ENCODE results near the gene ENO4.

The ENO4 gene

DNA sequence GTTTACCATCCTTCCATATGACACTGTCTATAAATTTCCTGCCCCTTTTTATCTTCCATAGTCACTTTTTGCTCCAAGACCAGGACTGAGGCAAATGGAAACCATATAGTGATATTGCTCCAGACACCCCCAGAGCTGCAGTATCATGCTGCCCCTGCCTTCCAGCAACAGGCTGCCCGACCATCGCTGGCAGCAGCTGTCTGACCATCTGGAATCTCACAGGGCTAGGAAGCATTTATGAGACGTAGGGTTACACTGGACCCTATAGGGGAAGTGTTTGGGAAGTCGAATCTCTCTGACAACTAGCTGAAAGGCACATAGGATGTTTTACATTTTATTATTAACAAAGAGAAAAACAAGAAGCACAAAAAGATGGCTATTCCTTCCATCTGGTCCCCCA lies 19.4 kb downstream of the ENO4 start:
- no peak for DNase-seq

DNA sequence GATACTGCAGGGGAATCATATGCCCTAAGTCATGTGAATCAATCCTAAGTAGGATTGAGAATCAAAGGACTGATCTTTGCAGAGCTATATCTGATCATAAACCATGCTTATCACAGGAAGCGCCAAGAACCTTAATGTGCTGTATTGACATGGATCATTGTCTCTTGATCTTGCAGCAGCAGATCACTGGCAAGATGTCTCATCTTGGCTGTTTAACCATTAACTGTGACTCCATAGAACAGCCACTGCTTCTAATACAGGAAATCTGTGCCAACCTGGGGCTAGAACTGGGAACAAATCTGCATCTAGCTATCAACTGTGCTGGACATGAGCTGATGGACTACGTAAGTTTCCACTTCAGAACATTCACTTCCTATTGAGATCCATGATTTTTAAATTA lies 21.6 kb downstream of the ENO4 start:
- no peak for DNase-seq

DNA sequence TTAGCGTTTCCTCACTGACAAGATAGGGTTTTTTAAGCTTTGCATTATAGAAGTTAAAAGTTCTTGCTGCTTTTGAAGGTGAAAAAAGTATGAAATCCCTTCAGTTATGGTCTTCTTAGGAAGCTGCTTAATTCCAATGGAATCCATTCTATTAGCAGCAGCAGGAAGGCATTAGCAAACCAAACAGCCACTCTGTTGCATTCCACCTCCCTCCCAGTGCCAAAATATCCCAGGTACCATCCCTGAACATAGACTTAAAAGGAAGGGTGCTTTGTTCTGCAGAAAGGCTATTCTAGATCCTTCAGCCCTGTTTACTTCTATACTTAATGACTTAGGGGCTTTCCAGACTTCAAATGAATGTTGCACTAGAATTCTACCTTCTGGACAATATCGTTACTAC lies 23.8 kb downstream of the ENO4 start:
- DNase-seq = no peak

DNA sequence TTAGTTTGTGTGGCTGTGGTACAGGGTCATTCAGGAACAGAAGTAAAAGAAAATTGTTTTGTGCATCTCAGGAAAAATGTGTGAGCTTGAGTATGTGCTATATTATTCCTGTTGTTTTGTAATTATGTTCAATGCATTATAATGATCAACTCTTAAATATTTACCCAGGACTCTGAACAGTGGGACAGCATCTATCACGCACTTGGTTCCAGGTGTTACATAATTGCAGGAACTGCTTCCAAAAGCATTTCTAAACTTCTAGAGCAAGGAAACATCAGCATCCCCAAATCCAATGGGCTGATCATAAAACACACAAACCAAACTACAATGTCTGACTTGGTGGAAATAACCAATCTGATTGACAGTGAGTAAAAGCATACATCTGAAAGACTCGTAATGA lies 26.6 kb downstream of the ENO4 start:
- DNase-seq = no peak

DNA sequence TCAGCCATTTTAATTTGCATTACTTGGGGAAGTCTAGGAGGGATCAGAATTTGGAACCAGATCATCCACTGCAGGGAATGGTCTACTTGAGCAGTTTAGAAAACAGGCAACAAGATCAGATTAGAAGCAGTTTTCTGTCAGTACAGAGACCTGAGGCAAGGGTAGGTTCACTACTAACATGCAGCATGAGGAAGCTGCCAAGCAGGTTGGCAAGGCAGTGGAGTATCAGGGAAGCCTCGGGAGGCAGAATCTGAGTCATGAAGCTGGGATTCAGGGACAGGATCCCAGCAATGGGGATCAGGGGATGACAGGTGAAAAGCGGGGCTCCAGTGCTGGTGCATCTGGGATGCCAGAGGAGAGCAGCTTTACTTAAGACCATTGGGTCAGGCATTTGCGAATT lies 28.1 kb downstream of the ENO4 start:
- no peak for DNase-seq

DNA sequence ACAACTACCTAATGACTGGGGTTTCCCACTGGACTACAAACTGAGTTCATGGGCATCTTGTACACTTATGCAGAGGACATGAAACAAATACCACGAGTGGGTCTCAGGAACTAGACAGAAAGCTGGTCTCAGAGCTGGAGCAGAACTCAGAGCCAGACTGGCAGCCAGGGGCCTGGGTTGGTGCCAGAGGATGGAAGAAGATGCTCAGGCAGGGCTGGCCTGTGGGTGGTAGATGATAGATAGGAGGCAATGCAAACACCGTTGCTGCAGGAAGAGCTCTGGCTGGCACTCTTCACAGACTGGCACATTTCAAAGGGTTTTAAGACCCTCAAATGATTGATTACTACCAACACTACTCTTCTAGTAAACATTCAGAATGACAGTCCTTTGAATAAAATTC lies 28.8 kb downstream of the ENO4 start:
- DNase-seq = no peak

DNA sequence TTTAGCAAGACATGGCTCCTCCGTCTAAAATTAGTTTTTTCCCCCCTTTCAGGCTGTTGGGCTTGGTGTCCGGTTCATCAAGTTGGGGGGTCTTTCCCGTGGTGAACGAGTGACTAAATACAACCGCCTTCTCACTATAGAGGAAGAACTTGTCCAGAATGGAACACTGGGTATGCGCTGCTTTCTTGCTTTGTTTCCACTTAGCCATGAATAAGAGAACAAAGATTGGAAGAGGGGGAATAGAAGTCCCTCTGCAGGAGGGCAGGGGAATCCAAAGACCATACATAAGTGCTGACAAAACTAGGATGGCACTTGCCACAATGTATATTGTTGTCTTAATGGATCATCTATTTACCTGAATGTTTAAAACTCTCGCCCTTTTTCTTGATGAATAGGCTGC lies 30.5 kb downstream of the ENO4 start:
- DNase-seq = no peak

DNA sequence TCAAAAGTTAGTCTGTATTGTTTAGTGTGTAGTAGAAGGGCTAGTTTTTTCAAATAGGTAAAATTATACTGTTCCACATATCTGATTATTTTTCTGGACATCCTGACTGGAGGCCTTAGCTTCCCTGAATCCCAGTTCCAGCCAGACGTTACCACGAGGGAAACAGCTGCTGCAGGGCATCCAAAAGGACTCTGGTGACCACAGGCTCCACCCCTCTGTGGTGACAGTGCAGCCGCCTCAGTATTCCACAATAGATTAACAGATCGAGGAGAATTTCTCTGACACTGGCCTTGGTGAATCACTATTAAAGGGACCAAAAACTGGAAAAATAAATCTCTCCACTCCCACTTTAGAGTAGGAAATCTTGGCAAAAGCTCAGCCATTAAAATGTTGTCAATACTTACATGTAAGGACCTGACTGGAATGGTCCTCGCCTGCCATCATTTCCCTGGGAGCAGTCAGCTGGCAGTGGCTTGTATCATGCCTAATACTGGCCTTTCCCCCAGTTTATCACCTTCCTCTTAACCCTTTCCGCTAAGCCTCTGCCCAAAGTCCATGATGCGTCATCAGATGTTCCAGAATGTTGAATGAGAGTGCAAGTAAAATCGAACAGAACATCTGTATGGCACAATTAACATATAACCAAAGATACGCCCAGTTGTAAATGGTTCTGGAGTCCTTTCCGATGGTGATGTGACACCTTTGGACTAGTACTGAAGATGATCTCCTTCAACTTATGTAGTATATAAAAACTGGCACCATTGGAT lies 31.6 kb downstream of the ENO4 start:
- peak; percentile 19 for DNase-seq

DNA sequence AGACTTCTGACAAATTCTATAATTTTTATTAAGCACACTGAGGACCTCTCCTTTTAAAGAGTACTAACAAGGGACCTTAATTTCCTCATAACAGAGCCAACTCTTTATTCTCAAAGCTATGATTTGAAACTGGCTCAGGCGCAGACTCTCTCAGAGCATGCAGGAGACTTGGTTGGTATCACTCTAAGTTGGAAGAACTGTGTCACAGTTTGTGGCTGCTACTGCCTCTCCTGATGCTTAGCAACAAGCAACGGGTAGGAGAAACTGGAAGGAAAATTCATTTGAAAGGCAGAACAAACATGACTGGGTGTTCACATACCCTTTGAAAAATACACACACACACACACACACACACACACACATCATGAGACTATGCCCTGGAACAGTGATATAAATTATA lies 33.3 kb downstream of the ENO4 start:
- DNase-seq = no peak

DNA sequence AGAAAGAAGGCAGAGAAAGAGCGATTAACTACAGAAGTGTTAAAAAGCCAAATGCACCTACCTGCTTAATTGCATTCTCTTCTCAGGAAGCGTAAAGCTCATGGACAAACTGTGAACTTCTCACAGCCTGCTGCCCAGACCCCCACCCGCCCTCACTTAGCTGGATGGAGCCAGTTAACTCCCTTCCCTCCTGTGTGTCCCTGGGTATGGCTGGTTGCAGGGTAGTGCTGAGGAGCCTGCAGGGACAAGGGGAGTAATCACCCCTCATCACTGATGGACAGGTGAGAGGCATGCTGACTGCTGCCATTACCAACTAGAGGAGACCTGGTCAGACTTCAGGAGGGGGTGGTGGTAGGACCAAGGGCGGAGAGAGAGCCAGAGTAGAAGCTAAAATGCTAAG lies 37.5 kb downstream of the ENO4 start:
- no peak for DNase-seq

DNA sequence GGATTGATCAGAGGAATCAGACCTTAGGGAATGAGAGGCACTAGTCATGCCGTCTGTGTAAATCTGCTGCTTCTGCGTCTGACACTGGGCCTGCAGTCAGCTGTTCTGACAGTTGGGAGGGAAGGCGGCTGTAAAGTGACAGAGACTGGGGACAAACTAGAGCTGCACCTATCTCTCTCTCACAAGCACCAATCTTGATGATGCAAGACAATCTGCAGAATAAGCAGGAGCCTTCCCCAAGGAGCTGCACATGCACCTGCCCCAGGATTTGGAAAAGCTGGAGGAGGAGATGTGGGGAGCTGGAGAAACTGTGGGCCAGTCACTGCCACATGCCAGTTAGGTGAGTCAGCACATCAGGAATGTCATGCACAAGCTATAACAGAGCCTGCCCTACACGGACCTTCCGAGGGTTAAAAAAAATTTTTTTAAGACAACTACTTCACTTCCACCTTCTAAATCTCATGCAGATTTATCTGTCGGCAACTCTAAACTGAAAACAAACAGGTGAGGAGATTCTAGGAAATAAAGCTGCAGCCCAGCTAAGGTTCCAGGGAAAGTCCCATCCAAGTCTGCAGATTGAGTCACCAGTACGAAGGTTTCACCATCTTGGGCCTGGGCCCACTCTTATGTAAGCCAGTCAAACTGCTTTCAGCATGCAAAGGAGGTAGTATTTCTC lies 39.2 kb downstream of the ENO4 start:
- peak; percentile 83 for DNase-seq

DNA sequence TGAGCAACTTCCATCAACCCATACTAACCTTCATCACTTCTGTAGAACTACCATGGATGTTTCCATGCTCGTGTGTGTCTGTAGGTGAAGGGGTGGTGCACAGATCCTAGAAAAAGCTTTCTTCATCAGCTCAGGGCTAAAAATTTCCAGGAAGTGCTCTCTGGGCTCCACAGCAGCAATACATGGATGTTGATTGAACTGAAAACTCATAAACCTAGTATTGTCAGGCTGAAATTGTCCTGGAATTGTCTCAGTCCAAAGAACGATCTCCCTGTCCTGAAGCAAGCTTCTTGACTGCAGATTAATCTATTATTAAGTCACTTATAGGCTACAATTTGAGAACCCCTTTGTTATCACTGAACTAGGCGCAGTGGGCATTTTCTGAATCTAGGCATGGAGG lies 39.8 kb downstream of the ENO4 start:
- no peak for DNase-seq

DNA sequence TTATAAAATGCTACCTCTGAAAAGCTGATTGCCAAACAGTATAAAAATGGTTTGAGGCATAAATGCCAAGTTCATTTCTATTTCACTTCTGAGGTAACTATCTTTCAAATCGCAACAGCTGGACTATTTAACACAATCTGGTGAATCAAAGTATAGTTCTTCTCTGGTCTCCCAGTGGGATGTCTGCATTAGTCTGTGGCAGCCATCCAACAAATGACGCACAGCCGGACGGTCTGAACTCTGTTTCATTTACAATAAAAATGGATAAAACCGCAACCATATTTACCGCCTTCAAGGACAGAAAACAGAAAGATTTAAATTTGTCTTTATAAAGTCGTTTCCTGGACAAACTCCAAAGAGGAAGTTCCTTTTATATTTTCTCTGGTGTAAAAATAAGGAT lies 41.9 kb downstream of the ENO4 start:
- peak; percentile 89 for DNase-seq

DNA sequence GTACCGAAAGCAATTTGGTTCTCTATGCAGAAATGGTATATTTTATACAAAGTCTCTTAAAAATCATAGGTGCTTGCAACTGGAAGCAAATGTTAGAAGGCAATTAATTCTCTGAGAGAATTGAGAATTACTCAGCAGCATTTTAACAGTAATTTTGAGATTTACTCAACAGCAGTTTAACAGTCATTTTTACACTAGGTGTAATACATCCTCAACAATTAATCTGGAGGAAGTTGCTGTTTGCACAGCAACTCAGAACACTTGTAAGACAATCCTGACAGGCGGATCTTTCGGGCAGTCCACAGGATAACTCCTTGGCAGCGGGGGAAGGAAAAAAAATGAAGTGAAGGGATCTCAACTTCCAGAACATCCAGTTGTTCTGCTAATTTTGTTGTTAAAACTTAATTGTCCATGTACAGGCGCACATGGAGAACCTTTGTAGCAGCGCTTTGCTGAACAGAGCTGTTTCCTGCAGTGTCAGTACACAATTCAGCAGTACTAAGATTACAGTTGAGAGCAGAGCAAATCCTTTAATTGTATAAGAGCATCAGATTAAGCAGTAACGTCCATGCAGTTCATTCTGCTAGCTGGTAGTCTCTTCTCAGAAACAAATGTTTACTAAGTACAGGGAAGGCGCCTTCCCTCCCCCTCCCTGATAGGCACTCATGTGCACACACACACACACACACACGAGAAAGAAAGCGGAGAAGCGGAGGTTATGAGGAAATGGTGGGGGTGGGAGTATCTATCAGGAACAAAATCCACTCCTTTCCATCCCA lies 43.8 kb downstream of the ENO4 start:
- DNase-seq = no peak

DNA sequence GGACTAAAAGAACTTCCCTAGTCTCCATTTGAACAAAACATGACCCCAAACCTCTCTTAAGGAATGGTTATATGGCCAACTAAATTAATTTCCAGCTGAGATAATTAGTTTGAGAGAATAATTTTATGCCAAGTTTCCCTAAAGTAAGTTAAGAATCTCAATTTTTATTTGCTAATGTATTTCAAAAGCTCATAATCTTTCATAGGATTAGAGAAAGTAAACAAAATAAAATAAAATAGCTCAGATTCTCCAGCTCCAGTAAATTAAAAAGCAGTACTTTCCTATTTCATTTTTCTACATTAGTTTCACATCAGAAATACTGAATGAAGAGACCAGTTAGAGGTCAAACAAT lies 44.4 kb downstream of the ENO4 start:
- DNase-seq = no peak

DNA sequence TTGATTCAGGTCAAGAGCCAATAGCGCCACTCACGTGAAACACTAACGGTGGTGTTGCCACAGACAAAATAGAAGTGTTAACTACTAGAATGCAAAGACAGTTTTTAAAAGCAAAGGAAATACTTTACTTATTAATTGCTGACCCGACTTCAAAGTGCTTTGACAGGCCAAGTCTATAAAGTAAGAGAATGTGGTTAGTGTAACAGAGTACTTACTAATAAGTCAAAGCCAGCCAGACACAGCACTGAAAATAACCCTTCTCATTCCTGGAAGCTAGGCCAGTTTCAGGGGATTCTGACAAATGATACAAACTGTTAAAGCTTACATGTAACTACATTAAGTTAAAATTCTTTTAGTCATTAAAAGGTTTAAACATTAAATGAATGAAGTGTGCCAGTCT lies 50.3 kb downstream of the ENO4 start:
- no peak for DNase-seq

DNA sequence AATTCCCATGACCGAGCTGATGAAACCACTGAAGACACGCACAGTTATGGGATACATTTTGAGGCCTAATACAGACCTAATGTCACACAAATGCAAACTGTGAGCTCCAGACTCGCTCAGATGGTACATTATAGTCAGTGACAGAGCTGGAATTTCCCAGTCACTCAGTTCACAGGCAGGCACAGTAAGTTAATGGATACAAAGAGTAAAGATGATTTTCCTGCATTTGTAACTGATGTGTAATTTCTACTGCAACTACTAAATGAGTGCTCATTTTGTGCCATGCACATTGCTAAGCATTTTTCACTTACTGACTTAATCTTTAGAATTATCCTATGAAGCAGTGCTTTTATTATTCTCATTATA lies 56.5 kb downstream of the ENO4 start:
- no peak for DNase-seq

DNA sequence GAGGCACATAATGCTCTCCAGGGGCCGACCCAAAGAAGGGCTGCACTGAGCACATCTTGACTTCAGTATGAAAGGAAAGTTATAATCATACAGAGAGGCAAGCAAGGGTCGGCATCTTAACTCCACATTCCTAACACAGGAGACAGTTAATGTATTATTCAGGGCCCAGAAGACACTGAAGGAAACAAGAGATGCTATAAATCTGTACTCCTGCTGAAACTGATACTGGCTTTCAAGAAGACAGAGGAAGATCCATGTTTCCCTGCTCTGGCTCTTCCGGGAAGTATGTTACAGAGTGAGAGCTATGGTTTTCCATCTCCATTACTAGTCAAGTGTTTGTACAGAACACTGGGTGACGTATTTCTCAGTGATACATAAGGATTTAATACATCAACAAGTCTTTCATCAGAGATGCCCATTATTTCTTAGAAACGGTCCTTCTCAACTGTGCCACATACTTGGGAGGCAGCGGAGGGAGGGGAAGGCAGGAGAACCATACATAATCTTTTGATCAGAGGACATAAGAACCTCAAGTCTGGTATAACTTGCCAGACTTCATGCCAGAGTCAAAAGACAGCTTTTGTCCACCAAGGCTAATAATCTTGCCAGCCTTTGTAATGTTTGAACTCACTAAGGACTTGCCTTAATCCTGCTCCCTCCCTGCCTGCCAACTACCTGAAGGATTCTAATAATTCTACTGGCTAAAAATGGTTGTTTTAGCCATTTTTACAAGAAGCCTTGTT lies 58.1 kb downstream of the ENO4 start:
- DNase-seq = no peak

DNA sequence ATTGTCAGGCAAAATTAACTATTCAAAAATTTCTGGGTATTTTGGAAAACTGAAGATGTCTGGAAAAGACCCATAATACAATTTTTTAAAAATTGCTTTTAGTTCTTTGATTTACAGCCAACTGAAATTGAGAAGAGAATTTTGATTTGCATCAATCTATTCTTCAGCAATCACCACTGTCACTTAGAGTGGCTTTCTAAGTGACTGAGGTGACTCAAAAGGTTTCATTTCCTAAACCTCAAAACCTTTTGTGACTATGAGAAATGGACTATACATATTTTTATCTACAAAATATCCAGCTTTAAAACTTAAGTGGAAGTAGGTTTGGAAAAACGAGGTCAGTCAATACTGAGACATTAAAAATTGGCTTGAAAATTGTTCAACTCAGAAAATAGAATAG lies 60.0 kb downstream of the ENO4 start:
- no peak for DNase-seq

DNA sequence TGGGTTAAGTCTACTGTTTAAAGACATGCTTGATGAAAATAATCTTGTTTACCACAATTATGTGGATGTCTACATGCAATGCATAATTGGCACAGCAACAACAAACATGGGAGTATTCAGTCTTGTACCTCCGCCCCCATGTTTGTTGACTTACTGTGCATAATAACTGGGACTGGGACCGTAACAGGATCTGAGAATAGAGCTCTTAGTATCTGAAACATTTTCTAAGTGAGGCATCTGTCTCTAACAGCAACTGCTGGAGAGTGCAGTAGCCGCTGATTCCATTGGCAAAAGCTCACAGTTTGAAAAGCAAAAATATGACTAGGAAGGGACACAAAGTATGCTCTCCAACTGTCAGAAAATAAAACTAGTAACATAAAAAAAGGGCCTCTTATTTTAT lies 61.6 kb downstream of the ENO4 start:
- DNase-seq = no peak

DNA sequence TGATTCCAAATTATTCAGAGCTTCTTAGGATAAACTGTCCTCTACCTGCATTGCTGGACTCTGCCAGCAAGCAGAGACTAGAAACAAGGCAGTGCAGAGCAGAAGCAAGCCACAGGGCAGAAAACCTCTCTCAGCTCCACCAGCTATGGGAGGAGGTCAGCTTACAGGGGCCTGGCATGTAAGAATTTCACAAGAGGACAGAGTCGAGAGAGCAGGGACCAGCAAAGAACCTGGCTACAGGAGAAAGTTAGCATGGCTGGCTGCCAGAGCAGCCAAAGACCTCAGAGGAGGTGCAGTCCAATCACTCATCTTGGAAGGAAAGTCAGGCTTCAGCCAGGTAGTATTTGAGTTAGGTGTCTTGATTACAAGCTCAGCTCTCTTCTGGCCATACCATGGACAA lies 62.9 kb downstream of the ENO4 start:
- no peak for DNase-seq

DNA sequence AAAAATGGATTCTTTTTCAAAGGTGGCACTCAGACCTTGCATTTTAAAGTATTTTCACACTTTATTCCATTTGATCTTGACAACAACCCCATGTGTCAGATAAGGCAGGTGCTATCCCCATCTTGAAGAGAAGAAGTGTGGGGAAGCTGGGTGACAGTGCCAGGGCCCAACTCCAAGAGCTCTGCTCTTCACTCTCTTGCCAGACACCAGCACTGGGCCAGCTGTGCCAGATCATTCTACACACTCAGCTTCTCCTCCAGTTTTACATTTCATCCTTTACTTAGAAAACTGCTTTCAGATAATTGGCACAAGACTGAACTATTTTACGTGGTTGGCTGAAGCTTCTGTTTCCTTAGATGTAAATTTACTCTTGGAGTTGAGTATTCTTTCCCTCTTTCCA lies 64.4 kb downstream of the ENO4 start:
- DNase-seq = no peak

DNA sequence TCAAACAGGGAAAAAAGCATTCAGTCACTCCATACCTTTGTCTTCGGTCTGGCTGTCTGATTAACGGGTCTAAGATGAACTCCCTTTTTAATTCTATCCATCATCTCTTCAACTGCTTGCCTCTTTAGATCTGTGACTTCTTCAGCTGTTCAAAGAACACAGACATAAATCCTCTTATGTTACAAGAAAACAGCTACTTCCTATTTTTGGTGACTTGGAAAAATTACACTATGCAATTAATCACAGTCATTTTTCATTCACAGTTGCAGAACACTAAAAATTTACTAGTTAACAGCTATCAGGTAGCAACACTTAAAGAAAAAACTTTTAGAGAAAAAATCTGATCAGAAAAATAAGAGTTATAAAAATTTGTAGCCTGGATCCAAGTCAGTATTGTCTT lies 66.0 kb downstream of the ENO4 start:
- no peak for DNase-seq
